NCI-H226 (cell line): ENCODE results near the gene KRT74.
A peak's percentile ranks its signal among the peaks of the same experiment; 100 is the strongest.

Source experiments
- DNase-seq: peaks from one replicate; pipeline ENCODE4 v3.0.0-alpha.2; 2015

The KRT74 gene

GRCh38 chr12:52573743-52574142 lies at the start of gene KRT74:
TSS of gene KRT74 (minus strand) at chr12:52573843. CDS start at chr12:52573777, 66 bp downstream.
- DNase-seq, result no peak

DNA sequence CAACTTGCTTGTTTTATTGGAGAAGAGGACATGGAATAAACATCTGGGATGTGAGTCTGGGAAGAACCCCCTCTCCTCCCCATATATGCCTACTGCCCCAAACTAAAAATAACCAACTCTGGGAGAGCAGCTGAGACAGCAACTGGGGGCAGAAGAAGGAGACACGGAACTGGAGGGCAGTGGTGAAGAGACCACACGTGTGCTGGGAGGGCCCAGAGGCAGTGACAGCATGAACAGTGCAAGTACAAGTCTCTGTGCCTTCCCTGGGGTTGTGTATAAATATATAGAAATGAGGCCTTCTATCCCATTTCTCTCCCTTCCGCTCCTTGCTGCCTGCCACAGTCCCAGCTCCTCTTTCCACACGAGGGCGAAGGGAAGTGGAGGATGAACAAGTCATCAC lies 48.7 kb upstream of the KRT74 start:
- no peak for DNase-seq

- DNase-seq, result no peak
These were observed 45.2 kb upstream of the KRT74 start for GRCh38 chr12:52618866-52619265.

DNA sequence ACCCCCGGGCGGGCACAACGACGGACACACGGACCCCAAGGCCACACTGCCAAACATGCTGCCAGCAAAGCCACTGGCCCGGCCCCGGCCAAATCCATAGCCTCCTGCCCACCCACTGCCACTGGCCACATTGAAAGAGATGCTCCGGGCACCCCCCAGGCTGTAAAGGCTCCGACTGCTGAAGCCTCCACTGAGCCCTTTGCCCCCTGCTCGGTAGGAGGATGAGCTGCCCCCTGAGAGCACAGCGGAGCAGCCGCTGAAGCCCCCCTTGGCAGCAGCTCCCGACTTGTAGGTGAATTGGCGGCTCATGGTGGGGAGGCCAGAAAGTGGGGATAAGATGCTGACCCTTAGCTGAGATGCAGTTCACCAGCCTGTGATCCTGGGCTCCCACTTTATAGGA lies 44.6 kb upstream of the KRT74 start, which contains the start of gene KRT73:
KRT73 (minus strand) TSS at position 344 of the 400 bp plus-strand sequence; CDS start at position 309, 35 bp downstream.
- DNase-seq, result no peak

DNA sequence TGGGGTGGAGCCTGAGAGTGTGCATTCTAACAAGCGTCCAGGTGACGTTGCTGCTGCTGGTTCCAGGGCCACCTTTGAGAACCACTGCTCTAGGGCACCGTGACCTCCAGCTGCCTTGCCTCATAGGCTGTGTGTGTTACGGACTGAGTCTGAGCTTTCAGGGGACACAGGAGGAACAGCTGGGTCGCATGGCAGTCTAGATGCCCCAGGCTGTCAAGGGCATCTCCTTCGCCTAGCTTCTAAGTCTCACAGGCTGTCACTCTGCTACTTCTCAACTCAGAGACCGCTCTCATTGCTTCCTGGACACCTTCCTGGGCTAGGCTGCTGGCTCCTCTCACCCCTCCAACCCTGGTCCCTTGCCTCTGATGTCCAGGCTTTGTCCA lies 43.8 kb upstream of the KRT74 start:
- DNase-seq, result no peak

GRCh38 chr12:52616680-52617402 lies 43.2 kb upstream of the KRT74 start:
- no peak for DNase-seq

- no peak for DNase-seq
These were observed 42.3 kb upstream of the KRT74 start for GRCh38 chr12:52615912-52616311.

GRCh38 chr12:52615208-52615868 lies 41.7 kb upstream of the KRT74 start:
- peak; percentile 55 for DNase-seq

DNA sequence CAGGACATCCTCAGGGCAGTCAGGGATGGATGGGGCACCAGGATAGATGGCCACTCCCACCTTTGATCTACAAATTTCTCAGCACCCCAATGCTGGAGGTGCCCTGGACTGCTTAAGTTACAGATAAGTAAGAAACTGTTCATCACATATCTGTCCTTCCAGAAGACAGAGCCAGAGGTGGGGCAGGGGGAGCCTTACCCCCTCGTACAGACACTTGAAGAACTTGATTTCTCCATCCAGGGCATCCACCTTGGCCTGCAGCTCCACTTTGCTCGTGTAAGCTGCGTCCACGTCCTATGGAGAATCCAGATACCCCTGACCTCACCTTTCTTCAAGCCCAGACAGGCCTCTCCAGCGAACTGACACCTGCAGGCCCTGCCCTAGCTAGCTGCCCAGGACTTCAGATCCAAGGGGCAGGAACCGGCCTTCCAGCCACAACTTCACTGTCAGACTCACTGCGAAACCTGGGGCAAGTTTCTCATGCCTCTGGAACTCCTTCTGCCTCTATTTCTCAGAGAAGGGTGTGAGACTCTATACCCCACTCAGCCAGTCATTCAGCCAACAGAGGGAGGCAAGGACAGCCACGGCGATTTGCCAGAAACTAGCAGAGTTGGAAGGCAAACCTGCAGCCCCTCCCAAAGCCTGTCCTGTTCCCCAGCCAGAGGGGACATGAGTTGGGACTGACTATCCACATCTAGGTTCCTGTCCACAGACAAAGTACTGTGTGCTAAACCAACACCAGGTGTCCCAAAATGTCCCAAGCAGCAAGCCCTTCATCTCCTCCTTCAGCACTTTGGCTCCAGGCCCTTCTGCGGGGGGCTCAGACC lies 41.0 kb upstream of the KRT74 start:
- no peak for DNase-seq

DNA sequence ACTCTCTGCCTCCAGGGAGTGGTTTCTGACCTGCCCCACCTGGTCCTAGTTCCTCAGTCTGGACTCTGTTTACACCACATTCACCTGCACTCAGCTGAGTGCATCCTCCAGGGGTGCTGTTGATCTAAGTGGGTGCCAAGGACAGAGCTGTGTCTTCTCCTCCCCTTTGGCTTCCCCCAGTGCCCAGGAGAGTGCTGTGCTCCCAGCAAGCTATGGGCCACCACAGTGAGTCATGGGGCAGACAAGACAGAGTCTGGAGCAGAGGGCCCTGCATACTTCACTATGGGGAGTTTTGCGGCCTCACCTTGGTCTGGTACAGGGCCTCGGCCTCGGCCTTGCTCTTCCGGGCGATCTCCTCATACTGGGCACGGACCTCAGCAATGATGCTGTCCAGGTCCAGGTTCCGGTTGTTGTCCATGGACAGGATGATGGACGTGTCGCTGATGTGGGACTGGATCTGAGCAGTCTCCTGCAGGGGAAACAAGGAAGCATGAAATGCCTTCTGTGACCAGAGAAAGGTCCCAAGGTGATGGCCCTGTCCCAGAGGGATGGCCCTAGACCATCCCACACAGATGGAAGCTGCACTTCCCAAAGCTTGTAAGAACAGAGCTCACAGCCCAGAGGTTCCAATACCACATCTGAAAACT lies 39.9 kb upstream of the KRT74 start:
- DNase-seq, result no peak

GRCh38 chr12:52612431-52613383 lies 39.1 kb upstream of the KRT74 start:
- no peak for DNase-seq

GRCh38 chr12:52611080-52611468 lies 37.4 kb upstream of the KRT74 start:
- DNase-seq, result no peak

DNA sequence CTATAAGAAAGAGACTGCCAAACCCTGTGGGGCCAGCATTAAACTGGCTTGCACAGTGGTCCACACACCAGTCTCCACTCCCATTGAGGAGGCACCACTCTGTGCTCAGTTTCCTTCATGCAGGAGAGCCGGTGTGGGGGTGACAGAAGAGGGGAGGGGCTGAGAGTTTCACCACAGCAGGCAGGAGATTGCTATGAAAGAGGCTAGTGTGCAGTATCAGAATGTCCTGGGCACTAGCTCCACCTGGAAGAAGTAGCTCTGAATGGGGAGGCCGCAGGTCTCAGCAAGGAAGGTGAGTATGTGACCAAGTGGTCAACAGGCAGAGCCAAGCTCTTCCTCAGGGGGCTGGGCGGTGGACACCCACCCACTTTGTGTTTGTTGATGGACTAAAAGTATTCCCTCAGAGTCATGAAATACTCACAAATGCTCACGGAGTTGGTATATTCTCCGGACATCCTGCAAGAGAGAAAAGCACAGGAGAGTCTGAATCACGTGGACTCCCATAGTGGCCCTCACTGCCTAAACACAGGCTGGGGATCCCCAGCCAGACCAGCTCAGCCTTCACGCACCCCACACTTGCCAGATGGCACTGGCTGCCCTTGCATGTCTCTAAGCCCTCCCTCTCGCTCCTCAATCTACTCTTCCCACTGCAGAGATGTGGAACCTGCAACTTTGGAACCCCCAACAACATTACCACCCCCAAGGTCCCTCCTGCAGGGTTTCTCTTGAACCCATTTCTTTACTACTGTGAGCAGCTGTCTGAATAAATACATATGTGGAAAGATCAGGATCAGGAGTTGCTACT lies 35.4 kb upstream of the KRT74 start:
- no peak for DNase-seq

DNA sequence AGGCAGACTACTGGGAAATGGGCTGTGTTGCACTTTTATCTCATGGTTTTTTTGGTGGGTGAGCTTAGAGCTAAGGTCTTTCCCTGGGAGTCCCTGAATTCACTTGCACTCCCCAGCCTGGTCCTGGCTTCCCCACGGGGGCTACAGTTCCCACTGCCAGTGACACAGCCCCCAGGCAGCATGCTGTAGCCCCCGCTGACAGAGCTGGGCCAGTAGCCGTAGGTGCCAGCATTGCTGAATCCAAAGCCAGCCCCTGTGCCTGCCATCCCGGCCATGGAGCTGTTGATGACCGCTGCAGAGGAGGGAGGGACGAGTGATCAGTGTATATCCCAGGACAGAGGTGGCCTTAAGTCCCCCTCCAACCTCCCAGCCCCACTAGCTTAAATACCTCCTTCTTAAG lies 34.5 kb upstream of the KRT74 start:
- DNase-seq, result no peak

GRCh38 chr12:52607314-52607713 lies 33.7 kb upstream of the KRT74 start:
- DNase-seq, result no peak

DNA sequence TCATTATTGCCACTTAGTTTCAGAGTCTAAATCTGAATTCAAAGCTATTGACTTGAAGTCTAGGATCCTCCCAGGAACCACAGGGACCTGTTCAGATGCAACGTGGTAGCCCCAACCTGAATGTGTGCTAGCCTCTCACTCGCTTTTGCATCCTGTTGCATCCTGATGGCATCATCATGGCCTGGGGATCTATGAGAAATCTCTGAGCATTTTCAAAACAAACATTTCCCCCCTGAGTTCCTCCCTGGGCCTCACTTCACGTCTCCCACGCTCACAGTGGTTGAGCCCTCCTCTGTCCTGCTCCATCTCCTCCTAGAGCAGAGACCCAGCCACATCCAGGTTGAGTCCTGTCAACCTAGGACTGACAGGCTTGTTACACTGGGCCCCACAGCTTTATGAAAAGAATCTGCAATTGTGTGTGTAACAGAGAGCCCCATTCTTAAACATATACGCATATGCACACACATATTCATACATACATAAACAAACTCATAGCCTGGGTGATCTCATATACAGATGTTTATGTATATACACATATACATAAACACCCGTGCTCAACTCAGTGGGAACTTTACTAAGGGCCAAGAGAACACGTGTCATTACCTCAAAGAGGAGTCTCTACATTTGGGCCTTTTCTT lies 33.1 kb upstream of the KRT74 start:
- DNase-seq, result no peak

DNA sequence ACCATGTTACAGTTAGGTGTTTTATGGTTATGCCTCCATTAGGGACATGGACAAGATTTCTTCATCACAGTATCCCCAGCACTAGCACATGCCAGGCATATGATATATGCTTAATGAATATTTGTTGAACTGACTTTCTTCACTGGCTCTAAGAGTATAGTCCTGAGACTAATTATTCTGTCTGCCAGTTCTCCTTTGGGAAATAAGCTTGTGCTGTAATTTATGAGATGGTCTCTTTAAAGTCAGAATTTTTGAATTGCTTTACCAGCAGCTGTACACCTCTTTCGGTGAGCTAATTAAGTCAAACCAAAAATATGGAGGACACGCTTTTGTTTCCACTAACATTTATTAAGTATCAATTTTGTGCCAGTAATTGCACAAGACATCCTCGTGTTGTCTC lies 32.5 kb upstream of the KRT74 start:
- no peak for DNase-seq

- DNase-seq, result no peak
These were observed 31.9 kb upstream of the KRT74 start for GRCh38 chr12:52605542-52605941.

GRCh38 chr12:52604859-52605258 lies 31.2 kb upstream of the KRT74 start:
- DNase-seq, result no peak

GRCh38 chr12:52603314-52603713 lies 29.7 kb upstream of the KRT74 start:
- no peak for DNase-seq

DNA sequence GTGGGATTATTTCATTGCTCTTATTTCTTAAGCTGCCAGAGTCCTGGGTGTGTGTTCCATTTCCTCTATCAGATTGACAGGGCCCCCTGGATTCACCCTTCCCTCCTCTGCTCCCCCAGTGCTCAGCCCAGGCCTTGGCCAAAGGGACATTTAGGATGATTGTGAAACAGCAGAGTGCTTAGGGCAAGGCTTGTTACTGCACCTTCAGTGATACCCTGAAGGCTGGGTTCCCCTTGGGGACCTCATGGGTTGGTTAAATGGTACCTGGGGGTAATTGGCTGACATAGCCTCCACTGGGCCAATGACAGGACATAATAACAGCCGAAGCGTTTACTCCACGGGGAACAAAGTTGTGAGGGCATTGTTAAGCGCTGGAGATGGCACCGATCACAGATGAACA lies 28.9 kb upstream of the KRT74 start:
- DNase-seq, result no peak
